GM12872 (cell line): ENCODE data around the gene PPBP.

Experiments
- CTCF ChIP-seq: IDR thresholded peaks from 3 replicates; pipeline ENCODE4 v1.5.1; 2011; ENCODE audit warnings: low read depth, mild to moderate bottlenecking, low read length, moderate library complexity; ENCODE audit not compliant: insufficient read depth

The PPBP gene

GRCh38 chr4:73984736-73985527 lies 3.1 kb downstream of the PPBP start:
- no peak for TF ChIP-seq CTCF

- TF ChIP-seq CTCF, result no peak
These were observed 8.5 kb downstream of the PPBP start for GRCh38 chr4:73979407-73979957.

GRCh38 chr4:73978886-73979285 lies 9.1 kb downstream of the PPBP start:
- no peak for TF ChIP-seq CTCF

GRCh38 chr4:73976716-73977115 lies 11.3 kb downstream of the PPBP start:
- TF ChIP-seq CTCF, result no peak

- TF ChIP-seq CTCF, result 0 out of 3 replicates have a peak, but pooled peaks have one; percentile 10
These were observed 11.8 kb downstream of the PPBP start for GRCh38 chr4:73976217-73976616.

GRCh38 chr4:73974352-73974751 lies 13.6 kb downstream of the PPBP start:
- no peak for TF ChIP-seq CTCF

- no peak for TF ChIP-seq CTCF
These were observed 17.0 kb downstream of the PPBP start for GRCh38 chr4:73970945-73971344.
